HepG2 (cell line): Measurements from ENCODE around the gene ATG4D. TPM values are rescaled to one million over a fixed set of nuclear protein-coding genes. Genes with fewer than 3 reads are reported as not detected.

Experiments used
- E2F1 ChIP-seq: sonication (generic); formaldehyde crosslinking; IDR thresholded peaks from 2 replicates; pipeline ENCODE4 v1.5.0; 2020; ENCODE audit warnings: missing genetic modification reagents
- KLF16 ChIP-seq, 2 experiments: sonication (generic) in 1 of 2; formaldehyde crosslinking in 1 of 2; IDR thresholded peaks; 2 replicates each; pipeline versions ENCODE4 v1.6.1 to v1.8.0; 2016 to 2023; ENCODE audit warnings: missing genetic modification reagents in 2 of 2, missing compliant biosample characterization in 1 of 2
- MYPOP ChIP-seq: sonication (generic); formaldehyde crosslinking; IDR thresholded peaks from 2 replicates; pipeline ENCODE4 v1.8.1; 2023; ENCODE audit warnings: mild to moderate bottlenecking, moderate library complexity, missing genetic modification reagents
- NFAT5 ChIP-seq: sonication (generic); formaldehyde crosslinking; IDR thresholded peaks from 2 replicates; pipeline ENCODE4 v1.4.0; 2020; ENCODE audit warnings: missing genetic modification reagents
- RFX5 ChIP-seq: IDR thresholded peaks from 2 replicates; pipeline ENCODE4 v1.6.1; 2011; ENCODE audit warnings: low read depth, low read length, improper control_type of control experiment
- TERF1 ChIP-seq: sonication (generic); formaldehyde crosslinking; IDR thresholded peaks from 2 replicates; pipeline ENCODE4 v1.8.0; 2022; ENCODE audit warnings: mild to moderate bottlenecking, missing genetic modification reagents, moderate library complexity
- ZNF124 ChIP-seq: sonication (generic); formaldehyde crosslinking; IDR thresholded peaks from 2 replicates; pipeline ENCODE4 v1.4.0; 2020; ENCODE audit warnings: missing genetic modification reagents
- ZNF230 ChIP-seq: sonication (generic); formaldehyde crosslinking; IDR thresholded peaks from 2 replicates; pipeline ENCODE4 v1.4.0; 2020; ENCODE audit warnings: mild to moderate bottlenecking, missing genetic modification reagents
- ZNF552 ChIP-seq: sonication (generic); formaldehyde crosslinking; IDR thresholded peaks from 2 replicates; pipeline ENCODE4 v1.9.0; 2022; ENCODE audit warnings: missing genetic modification reagents, mild to moderate bottlenecking, borderline replicate concordance
- ZNF646 ChIP-seq: sonication (generic); formaldehyde crosslinking; IDR thresholded peaks from 2 replicates; pipeline ENCODE4 v1.9.0; 2021; ENCODE audit warnings: mild to moderate bottlenecking, missing genetic modification reagents
- ZNF652 ChIP-seq: IDR thresholded peaks from 2 replicates; pipeline ENCODE4 v1.6.1; 2016; ENCODE audit warnings: low read depth, borderline replicate concordance
- polyA plus RNA-seq, 8 experiments: library from polyadenylated mRNA; depleted of rRNA in 3 of 8; stranded (reverse) in 7 of 8; unstranded in 1 of 8; fragments of >200 nt; fragmentation: Illumina TruSeq in 4 of 8; extraction: Trizol in 4 of 8; gene quantifications; 2 replicates each; pipeline versions ENCODE4 v1.2.1 to v1.2.3, GENCODE V29; 2011 to 2016; ENCODE audit warnings: low read depth in 4 of 8, missing spikeins in 1 of 8, mixed read lengths in 1 of 8; ENCODE audit not compliant: insufficient read depth in 1 of 8
- total RNA-seq, 5 experiments: library from RNA; depleted of rRNA; stranded (reverse); fragments of >200 nt; fragmentation: Illumina TruSeq; extraction: Trizol; gene quantifications; 2 replicates each; pipeline ENCODE4 v1.2.3, GENCODE V29; 2016; ENCODE audit warnings: low read depth in 1 of 5

The ATG4D gene
- total and polyA plus RNA-seq, 2 of the 13 experiments (the other 11 are each of a cell fraction or from before 2014, with no cell fraction given): 17.8 to 19.0 TPM

GRCh38 chr19:10565567-10566407 lies 22.1 kb downstream of the ATG4D start, which contains the start of gene KRI1 (continued):
- TF ChIP-seq NFAT5 (CRISPR knock-in tag): peak; percentile 91; the same call in 1 of the 2 replicates
- TF ChIP-seq ZNF646: no peak
- TF ChIP-seq RFX5: no peak
- peak; percentile 93; the same call in 1 of the 2 replicates for TF ChIP-seq ZNF230 (CRISPR knock-in tag)
- peak in 1 of 2 experiments; percentile 98; a peak in 2 of 4 replicates for TF ChIP-seq KLF16 (CRISPR knock-in tag; IDR thresholded peaks at IDR 0.05)
- TF ChIP-seq ZNF552: peak; percentile 90
- TF ChIP-seq TERF1 (CRISPR knock-in tag): no peak
- peak; percentile 96 for TF ChIP-seq ZNF124
- TF ChIP-seq ZNF652 (CRISPR knock-in tag): 0 out of 2 replicates have a peak, but pooled peaks have one; percentile 23
- peak; percentile 85 for TF ChIP-seq E2F1 (CRISPR knock-in tag)
- peak; percentile 85 for TF ChIP-seq MYPOP (CRISPR knock-in tag)
